ENCODE results near the gene EDN3.

The EDN3 gene

DNA sequence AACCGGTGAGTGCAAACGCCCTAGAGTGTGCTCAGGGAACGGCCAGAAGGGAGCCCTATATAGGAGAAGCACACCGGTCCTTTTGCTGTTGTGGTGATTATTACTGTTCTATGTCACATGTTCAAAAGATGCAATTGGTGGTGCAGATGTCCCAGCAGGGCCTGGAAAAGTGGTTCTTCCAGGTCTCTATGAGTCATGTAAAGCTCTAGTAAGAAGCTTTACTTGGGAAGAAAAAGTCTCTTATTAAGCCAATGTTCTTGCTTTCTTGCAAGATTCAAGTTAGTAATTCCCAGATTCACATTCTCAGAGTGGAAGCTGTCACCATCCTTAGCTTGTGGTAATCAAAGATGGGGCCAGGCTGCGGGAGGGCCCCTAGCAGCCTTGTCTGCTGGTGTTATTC, 23.3 kb downstream of the EDN3 start:
- TF ChIP-seq CTCF (conservative IDR thresholded peaks at IDR 0.05; ENCODE audit: low read depth, low read length), result no peak
- no peak overlapping the region for H3K4me3 ChIP-seq (ENCODE audit: low read length)
- no peak for DNase-seq (ENCODE audit: low read depth)

DNA sequence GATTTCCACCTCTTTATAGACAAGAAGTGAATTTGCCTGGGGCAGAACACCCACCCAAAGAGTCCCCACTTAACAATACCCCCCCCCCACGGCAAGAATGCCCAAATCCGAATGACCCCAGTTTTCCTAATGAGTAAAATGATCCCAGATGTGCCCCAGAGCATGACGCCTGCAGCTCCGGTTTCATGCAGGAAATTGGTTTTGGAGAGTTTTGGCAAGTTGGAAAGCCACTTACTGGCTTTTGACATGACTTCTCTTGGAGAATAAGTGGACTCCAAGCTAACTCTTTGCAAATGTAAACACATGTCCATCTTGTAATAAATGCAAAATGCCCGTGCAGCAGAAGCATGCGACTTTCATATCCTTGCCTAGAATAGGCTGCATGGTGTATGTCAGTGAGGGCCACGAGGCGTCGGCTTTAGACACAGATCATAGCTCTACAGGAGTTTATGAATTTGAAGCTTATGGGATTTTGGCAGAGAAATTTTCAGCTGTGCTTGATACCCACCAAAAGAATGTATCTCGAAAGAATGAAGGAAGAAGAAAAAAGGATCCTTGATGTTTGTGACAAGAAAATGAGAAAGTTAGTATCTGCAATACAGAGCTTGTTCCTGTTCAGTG, 24.2 kb downstream of the EDN3 start:
- no peak for DNase-seq (ENCODE audit: low read depth)
- TF ChIP-seq CTCF (conservative IDR thresholded peaks at IDR 0.05; ENCODE audit: low read depth, low read length), result no peak
- no peak overlapping the region for H3K4me3 ChIP-seq (ENCODE audit: low read length)

DNA sequence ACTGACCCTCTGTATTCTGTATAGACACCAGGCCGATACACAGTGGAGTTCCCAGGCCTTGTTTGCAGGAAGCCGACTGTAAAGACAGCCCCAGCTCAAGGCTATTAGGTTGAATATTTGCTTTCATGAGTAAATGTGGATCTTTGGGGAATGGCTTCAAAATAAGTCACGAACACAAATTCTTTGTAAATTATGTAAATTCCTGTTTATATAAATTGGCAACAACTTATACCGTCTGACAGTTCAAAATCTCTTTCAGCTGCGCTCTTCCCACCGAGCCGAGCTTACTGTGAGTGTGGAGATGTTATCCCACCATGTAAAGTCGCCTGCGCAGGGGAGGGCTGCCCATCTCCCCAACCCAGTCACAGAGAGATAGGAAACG, 24.7 kb downstream of the EDN3 start:
- no peak for DNase-seq (ENCODE audit: low read depth)
- no peak overlapping the region for H3K4me3 ChIP-seq (ENCODE audit: low read length)
- TF ChIP-seq CTCF (conservative IDR thresholded peaks at IDR 0.05; ENCODE audit: low read depth, low read length), result no peak

DNA sequence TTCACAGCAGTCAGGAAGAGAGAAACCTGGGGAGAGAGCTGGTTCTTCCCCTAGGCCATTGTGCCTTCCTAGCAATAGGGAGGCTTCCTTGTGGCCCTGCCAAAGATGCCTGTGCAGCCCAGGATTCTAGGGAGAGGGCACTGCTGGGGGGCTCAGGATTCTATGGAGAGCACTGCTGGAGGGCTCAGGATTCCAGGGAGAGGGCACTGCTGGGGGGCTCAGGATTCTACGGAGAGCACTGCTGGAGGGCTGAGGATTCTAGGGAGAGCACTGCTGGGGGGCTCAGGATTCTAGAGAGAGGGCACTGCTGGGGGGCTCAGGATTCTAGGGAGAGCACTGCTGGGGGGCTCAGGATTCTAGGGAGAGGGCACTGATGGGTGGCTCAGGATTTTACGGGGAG, 25.8 kb downstream of the EDN3 start:
- no peak for TF ChIP-seq CTCF (conservative IDR thresholded peaks at IDR 0.05; ENCODE audit: low read depth, low read length)
- H3K4me3 ChIP-seq (ENCODE audit: low read length), result no peak overlapping the region
- no peak for DNase-seq (ENCODE audit: low read depth)

- TF ChIP-seq CTCF (conservative IDR thresholded peaks at IDR 0.05; ENCODE audit: low read depth, low read length), result no peak
- DNase-seq (ENCODE audit: low read depth), result no peak
- no peak overlapping the region for H3K4me3 ChIP-seq (ENCODE audit: low read length)
These were observed 27.7 kb downstream of the EDN3 start for GRCh38 chr20:59328071-59328470.

DNA sequence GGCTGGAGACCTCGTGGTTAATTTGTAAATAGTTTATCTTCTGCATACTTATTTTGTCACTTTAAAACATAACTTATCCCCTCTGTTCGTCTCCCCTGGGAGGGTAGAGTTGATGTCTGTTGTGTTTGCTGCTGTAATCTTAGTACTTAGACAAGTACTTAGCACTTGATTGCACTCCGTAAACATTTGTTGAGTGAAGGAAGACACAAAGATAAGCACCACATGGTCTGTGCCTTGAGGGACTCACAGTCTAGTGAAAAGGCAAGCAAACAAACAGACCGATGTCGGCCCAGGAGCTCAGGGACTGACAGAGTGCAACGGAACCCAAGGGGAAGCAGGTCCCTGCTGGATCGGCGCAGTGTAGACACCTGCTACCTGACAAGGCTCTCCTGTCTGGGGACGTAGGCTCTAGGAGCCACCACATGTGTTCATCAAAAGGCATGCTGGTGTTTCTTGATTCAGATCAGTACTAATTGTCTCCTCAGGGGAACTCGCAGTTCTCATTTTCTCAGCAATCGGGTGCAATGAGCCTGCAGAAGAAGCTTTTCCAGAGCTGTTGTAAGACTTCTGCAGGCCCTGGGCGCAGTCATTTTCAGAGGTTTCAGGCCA, 31.4 kb downstream of the EDN3 start:
- no peak for DNase-seq (ENCODE audit: low read depth)
- TF ChIP-seq CTCF (conservative IDR thresholded peaks at IDR 0.05; ENCODE audit: low read depth, low read length), result no peak
- no peak overlapping the region for H3K4me3 ChIP-seq (ENCODE audit: low read length)

DNA sequence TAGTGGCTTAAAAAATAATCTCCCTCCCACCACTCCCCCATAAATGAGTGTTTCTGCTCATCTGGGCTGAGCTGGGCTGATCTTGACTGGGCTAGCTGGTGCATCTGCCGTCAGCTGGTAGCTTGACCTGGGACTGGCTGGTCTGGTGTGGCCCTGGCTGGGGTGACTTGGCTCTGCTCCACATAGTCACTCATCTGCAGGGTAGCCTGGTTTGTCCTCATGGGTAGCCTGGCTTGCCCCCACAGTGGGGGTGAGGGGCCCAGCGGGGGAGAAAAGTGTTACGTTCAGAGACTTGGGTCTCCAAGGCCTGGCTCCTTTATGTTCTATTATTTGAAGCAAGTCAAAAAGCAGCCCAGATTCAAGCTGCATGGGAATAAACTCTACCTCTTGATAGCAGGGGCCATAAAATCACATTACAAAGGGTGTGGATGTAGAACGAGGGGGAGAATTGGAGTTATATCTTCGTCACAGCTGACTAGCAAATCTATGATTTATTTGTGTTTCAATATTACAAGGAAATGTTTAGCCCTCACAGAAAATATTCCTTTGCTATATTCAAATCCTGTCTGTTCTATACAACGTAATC, 32.9 kb downstream of the EDN3 start:
- no peak overlapping the region for H3K4me3 ChIP-seq (ENCODE audit: low read length)
- no peak for DNase-seq (ENCODE audit: low read depth)

More for the DNA sequence above, 32.9 kb downstream of the EDN3 start:
- no peak for TF ChIP-seq CTCF (conservative IDR thresholded peaks at IDR 0.05; ENCODE audit: low read depth, low read length)

Data from retinal pigment epithelial cell (primary cell).